Tibial nerve (tissue), 4 donors: Measurements from ENCODE around the gene ANKRD28.

Experiments used
- CTCF ChIP-seq, 5 experiments: fragments of 200-600 bp in 3 of 5; fragments of 450-650 bp in 2 of 5; sonication (generic) in 3 of 5; IDR thresholded peaks; one replicate each; pipeline ENCODE4 v1.5.1; 2016 to 2019; ENCODE audit warnings: antibody characterized with exemption in 5 of 5, mild to moderate bottlenecking in 3 of 5, moderate library complexity in 2 of 5
- EP300 ChIP-seq, 2 donors: sonication (generic); formaldehyde crosslinking; IDR thresholded peaks; one replicate each; pipeline ENCODE4 v1.6.1; 2017; ENCODE audit warnings: antibody characterized with exemption in 2 of 2, mild to moderate bottlenecking in 1 of 2
- POLR2A ChIP-seq, 2 donors: fragments of 450-650 bp; IDR thresholded peaks; one replicate each; pipeline ENCODE4 v1.6.1; 2017; ENCODE audit warnings: antibody characterized with exemption in 2 of 2, mild to moderate bottlenecking in 2 of 2, moderate library complexity in 2 of 2

- TF ChIP-seq CTCF (IDR thresholded peaks at IDR 0.05) (no peak), POLR2A (IDR thresholded peaks at IDR 0.05) (no peak), EP300 (IDR thresholded peaks at IDR 0.05) (no peak)
Measured at GRCh38 chr3:15724446-15724845, 73.3 kb downstream of the ANKRD28 start.
